GM19468 (cell line): ENCODE data around the gene TNIK.

Source experiments
- ATAC-seq: cut with Tn5 transposase; IDR thresholded peaks from one replicate; pipeline ENCODE4 v1.9.1; 2021; ENCODE audit warnings: mild to moderate bottlenecking, moderate library complexity, moderate number of reproducible peaks; ENCODE audit not compliant: unreplicated experiment; ENCODE audit errors: extremely low read depth

TNIK gene

GRCh38 chr3:171160325-171160724 lies 299.9 kb downstream of the TNIK start:
- ATAC-seq, result no peak

GRCh38 chr3:171159822-171160157 lies 300.4 kb downstream of the TNIK start:
- ATAC-seq, result no peak

- no peak for ATAC-seq
These were observed 301.0 kb downstream of the TNIK start for GRCh38 chr3:171159024-171159821.

- no peak for ATAC-seq
These were observed 302.2 kb downstream of the TNIK start for GRCh38 chr3:171157980-171158379.

- ATAC-seq, result no peak
These were observed 302.9 kb downstream of the TNIK start for GRCh38 chr3:171157286-171157685.

- no peak for ATAC-seq
These were observed 303.7 kb downstream of the TNIK start for GRCh38 chr3:171156401-171157010.

GRCh38 chr3:171155122-171155700 lies 305.0 kb downstream of the TNIK start:
- no peak for ATAC-seq

- no peak for ATAC-seq
These were observed 309.3 kb downstream of the TNIK start for GRCh38 chr3:171150945-171151344.

GRCh38 chr3:171149526-171150116 lies 310.6 kb downstream of the TNIK start:
- ATAC-seq, result no peak

GRCh38 chr3:171145798-171146197 lies 314.4 kb downstream of the TNIK start:
- no peak for ATAC-seq

- ATAC-seq, result no peak
These were observed 317.2 kb downstream of the TNIK start for GRCh38 chr3:171142985-171143384.

- ATAC-seq, result no peak
These were observed 320.0 kb downstream of the TNIK start for GRCh38 chr3:171140246-171140645.

GRCh38 chr3:171138027-171138426 lies 322.2 kb downstream of the TNIK start:
- no peak for ATAC-seq

- no peak for ATAC-seq
These were observed 324.7 kb downstream of the TNIK start for GRCh38 chr3:171135549-171135948.

- no peak for ATAC-seq
These were observed 326.2 kb downstream of the TNIK start for GRCh38 chr3:171133796-171134569.

- no peak for ATAC-seq
These were observed 326.9 kb downstream of the TNIK start for GRCh38 chr3:171133337-171133736.

GRCh38 chr3:171132873-171133272 lies 327.3 kb downstream of the TNIK start:
- no peak for ATAC-seq

GRCh38 chr3:171129827-171130226 lies 330.4 kb downstream of the TNIK start:
- no peak for ATAC-seq

- no peak for ATAC-seq
These were observed 332.6 kb downstream of the TNIK start for GRCh38 chr3:171127611-171128010.

- ATAC-seq, result no peak
These were observed 333.6 kb downstream of the TNIK start for GRCh38 chr3:171126478-171127209.
